Measurements from ENCODE around the gene SETBP1. TPM values are rescaled to one million over a fixed set of nuclear protein-coding genes. Genes with fewer than 3 reads are reported as not detected.

SETBP1 gene
- total RNA-seq, 2 donors from 2014 or later: 17.3 to 20.1 TPM

DNA sequence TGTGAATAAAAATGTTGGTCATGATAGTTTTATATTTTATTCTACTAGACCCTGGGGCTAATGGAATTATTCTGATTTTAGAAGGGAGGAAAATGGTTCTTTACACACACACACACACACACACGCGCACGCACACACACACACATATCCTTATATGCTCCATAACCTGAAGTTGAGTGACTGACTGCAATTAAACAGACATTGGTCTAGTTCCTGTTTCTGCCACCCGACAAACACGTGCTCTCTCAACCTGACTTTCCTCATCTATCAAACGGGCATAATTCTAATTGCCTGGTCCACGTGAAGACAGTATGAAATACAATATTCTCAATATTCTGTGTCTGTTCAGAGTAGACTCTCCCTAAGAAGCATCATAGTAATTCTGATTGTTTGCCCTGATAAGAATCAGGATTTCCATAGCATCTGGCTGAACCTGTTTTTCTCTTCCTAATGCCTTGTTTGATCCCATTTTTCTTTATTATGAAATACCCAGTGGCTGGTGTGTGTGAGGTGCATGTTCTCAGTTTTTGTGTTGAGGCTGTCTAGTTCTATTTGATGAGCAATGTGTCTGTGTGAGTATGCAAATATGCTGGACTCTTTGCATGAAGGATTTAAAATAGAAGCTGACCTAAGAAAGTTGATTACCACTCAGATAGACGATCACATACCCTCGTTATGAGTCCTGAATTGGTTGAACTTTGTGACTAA is 51.0 kb downstream of the SETBP1 start:
- no peaks in the 10 kb centered on the region for H3K9me3 ChIP-seq (ENCODE audit: control insufficient read depth, low read length)
- Mint-ChIP-seq H3K9me3 (no peaks in the 10 kb centered on the region), H3K4me1 (peaks cover 72% of the 10 kb centered on the region), H3K27me3 (ENCODE audit: insufficient read depth) (no peaks in the 10 kb centered on the region), H3K36me3 (ENCODE audit: low read depth) (no peaks in the 10 kb centered on the region), H3K27ac (no peak overlapping the region), H3K4me3 (no peak overlapping the region)
- no peak overlapping the region for H3K27ac ChIP-seq (ENCODE audit: low read depth, low read length)
- no peak overlapping the region for H3K4me3 ChIP-seq (ENCODE audit: low read length)
- H3K27me3 ChIP-seq (ENCODE audit: control insufficient read depth, insufficient read depth, low read length, poor library complexity, severe bottlenecking): no peaks in the 10 kb centered on the region
- WGBS, 2 experiments (ENCODE audit: insufficient coverage in 1 of 2, insufficient read length in 1 of 2): 93 to 98% methylated on average over 6 to 9 of the region's 9 CpGs
- H3K4me1 ChIP-seq (ENCODE audit: control insufficient read depth, insufficient read depth, low read length): peaks cover 32% of the 10 kb centered on the region
- no peak for DNase-seq
- H3K36me3 ChIP-seq (ENCODE audit: control insufficient read depth, insufficient read depth, low read length): no peaks in the 10 kb centered on the region
- no peak overlapping the region for H3K9ac ChIP-seq (ENCODE audit: extremely low read depth, low read length, poor library complexity, severe bottlenecking)
- TF ChIP-seq, protein P1, sequence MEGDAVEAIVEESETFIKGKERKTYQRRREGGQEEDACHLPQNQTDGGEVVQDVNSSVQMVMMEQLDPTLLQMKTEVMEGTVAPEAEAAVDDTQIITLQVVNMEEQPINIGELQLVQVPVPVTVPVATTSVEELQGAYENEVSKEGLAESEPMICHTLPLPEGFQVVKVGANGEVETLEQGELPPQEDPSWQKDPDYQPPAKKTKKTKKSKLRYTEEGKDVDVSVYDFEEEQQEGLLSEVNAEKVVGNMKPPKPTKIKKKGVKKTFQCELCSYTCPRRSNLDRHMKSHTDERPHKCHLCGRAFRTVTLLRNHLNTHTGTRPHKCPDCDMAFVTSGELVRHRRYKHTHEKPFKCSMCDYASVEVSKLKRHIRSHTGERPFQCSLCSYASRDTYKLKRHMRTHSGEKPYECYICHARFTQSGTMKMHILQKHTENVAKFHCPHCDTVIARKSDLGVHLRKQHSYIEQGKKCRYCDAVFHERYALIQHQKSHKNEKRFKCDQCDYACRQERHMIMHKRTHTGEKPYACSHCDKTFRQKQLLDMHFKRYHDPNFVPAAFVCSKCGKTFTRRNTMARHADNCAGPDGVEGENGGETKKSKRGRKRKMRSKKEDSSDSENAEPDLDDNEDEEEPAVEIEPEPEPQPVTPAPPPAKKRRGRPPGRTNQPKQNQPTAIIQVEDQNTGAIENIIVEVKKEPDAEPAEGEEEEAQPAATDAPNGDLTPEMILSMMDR (conservative IDR thresholded peaks at IDR 0.05): no peak

DNA sequence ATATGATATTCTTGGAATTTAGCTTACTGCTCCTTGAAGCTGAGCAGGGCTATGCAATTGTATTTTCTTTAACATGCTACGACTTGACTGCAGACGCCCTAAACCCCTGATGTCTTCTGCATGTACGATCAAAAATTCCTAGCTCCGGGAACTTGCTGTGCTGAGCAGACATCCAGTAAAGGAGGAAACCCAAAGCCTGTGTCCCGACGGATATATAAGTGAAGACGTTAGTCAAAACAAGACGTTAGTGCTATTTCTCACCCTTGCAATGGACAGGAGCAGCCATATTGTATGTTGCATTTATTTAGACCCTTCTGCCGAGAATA is 51.5 kb downstream of the SETBP1 start:
- Histone ChIP-seq H3K9ac (ENCODE audit: extremely low read depth, low read length, poor library complexity, severe bottlenecking) (no peak overlapping the region), H3K4me1 (ENCODE audit: control insufficient read depth, insufficient read depth, low read length) (peaks cover 28% of the 10 kb centered on the region), H3K27ac (ENCODE audit: low read depth, low read length) (no peak overlapping the region)

DNA sequence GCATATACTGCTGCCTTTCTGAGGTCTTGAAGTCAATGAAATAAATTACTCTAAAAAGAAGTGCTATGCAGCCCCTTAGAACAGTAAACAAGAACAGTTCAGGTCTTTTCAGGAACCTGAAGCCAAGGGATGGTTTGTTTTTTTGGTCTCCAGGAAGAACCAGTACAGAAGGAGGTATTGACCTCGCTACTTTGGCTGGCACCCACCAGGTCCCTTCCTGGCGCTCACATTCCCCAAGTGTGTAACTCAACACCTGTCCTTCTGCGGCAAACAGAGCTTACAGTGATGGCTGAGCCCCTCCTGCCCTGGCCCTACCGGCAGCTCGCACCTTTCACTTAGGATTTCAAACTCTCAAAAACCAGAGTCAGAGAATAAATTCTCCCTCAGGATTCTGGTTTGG is 51.9 kb downstream of the SETBP1 start:
- Mint-ChIP-seq H3K4me1 (peaks cover 64% of the 10 kb centered on the region), H3K4me3 (no peak overlapping the region), H3K27ac (no peak overlapping the region), H3K27me3 (ENCODE audit: insufficient read depth) (no peaks in the 10 kb centered on the region), H3K36me3 (ENCODE audit: low read depth) (no peaks in the 10 kb centered on the region), H3K9me3 (no peaks in the 10 kb centered on the region)
- no peak overlapping the region for H3K27ac ChIP-seq (ENCODE audit: low read depth, low read length)
- H3K9ac ChIP-seq (ENCODE audit: extremely low read depth, low read length, poor library complexity, severe bottlenecking): no peak overlapping the region
- peak; percentile 67 for DNase-seq
- WGBS, 2 experiments (ENCODE audit: insufficient coverage in 1 of 2, insufficient read length in 1 of 2): 92% methylated on average over 5 of the region's 5 CpGs; no CpG with 5 or more reads in 1 of the 2 experiments
- H3K4me1 ChIP-seq (ENCODE audit: control insufficient read depth, insufficient read depth, low read length): peaks cover 24% of the 10 kb centered on the region
- TF ChIP-seq, protein P1 (conservative IDR thresholded peaks at IDR 0.05): no peak
- H3K36me3 ChIP-seq (ENCODE audit: control insufficient read depth, insufficient read depth, low read length): no peaks in the 10 kb centered on the region
- no peak overlapping the region for H3K4me3 ChIP-seq (ENCODE audit: low read length)
- H3K9me3 ChIP-seq (ENCODE audit: control insufficient read depth, low read length): no peaks in the 10 kb centered on the region
- H3K27me3 ChIP-seq (ENCODE audit: control insufficient read depth, insufficient read depth, low read length, poor library complexity, severe bottlenecking): no peaks in the 10 kb centered on the region

More for the DNA sequence above, 51.5 kb downstream of the SETBP1 start:
- H3K36me3 Mint-ChIP-seq (ENCODE audit: low read depth): no peaks in the 10 kb centered on the region
- H3K9me3 ChIP-seq (ENCODE audit: control insufficient read depth, low read length): no peaks in the 10 kb centered on the region
- peaks cover 68% of the 10 kb centered on the region for H3K4me1 Mint-ChIP-seq
- WGBS, 2 experiments (ENCODE audit: insufficient coverage in 1 of 2, insufficient read length in 1 of 2): 91 to 93% methylated on average over 9 of the region's 9 CpGs
- no peak overlapping the region for H3K4me3 ChIP-seq (ENCODE audit: low read length)
- no peaks in the 10 kb centered on the region for H3K27me3 Mint-ChIP-seq (ENCODE audit: insufficient read depth)
- no peak overlapping the region for H3K4me3 Mint-ChIP-seq
- TF ChIP-seq, protein P1 (conservative IDR thresholded peaks at IDR 0.05): no peak
- no peaks in the 10 kb centered on the region for H3K9me3 Mint-ChIP-seq
- no peak overlapping the region for H3K27ac Mint-ChIP-seq
- DNase-seq: no peak
- H3K36me3 ChIP-seq (ENCODE audit: control insufficient read depth, insufficient read depth, low read length): no peaks in the 10 kb centered on the region
- no peaks in the 10 kb centered on the region for H3K27me3 ChIP-seq (ENCODE audit: control insufficient read depth, insufficient read depth, low read length, poor library complexity, severe bottlenecking)

Data from endodermal cell (in vitro differentiated cells).